GM12874 (cell line): ENCODE results near the gene LCORL.

Experiments used
- CTCF ChIP-seq: IDR thresholded peaks from 2 replicates; pipeline ENCODE4 v1.5.1; 2011; ENCODE audit warnings: low read depth, mild to moderate bottlenecking, control low read depth, low read length, moderate library complexity; ENCODE audit not compliant: insufficient read depth

LCORL gene

GRCh38 chr4:17921451-17921850 lies 100.1 kb downstream of the LCORL start:
- no peak for TF ChIP-seq CTCF

- TF ChIP-seq CTCF = no peak
These were observed 100.9 kb downstream of the LCORL start for GRCh38 chr4:17920681-17921080.

- TF ChIP-seq CTCF = no peak
These were observed 106.1 kb downstream of the LCORL start for GRCh38 chr4:17915439-17915838.

GRCh38 chr4:17912011-17912410 lies 109.5 kb downstream of the LCORL start:
- TF ChIP-seq CTCF = no peak

GRCh38 chr4:17911608-17912007 lies 109.9 kb downstream of the LCORL start:
- no peak for TF ChIP-seq CTCF

- TF ChIP-seq CTCF = no peak
These were observed 123.0 kb downstream of the LCORL start for GRCh38 chr4:17898553-17899055.

- no peak for TF ChIP-seq CTCF
These were observed 126.1 kb downstream of the LCORL start for GRCh38 chr4:17895481-17895880.

- no peak for TF ChIP-seq CTCF
These were observed 127.1 kb downstream of the LCORL start for GRCh38 chr4:17894421-17894820.
